ENCODE results near the gene FLRT1.

FLRT1 gene

GRCh38 chr11:64035576-64035975, at the start of gene FLRT1:
Gene FLRT1 (plus strand): TSS chr11:64035931. CDS start chr11:64116268, 80,337 bp downstream.
- DNase-seq (ENCODE audit: low read depth), result no peak

DNA sequence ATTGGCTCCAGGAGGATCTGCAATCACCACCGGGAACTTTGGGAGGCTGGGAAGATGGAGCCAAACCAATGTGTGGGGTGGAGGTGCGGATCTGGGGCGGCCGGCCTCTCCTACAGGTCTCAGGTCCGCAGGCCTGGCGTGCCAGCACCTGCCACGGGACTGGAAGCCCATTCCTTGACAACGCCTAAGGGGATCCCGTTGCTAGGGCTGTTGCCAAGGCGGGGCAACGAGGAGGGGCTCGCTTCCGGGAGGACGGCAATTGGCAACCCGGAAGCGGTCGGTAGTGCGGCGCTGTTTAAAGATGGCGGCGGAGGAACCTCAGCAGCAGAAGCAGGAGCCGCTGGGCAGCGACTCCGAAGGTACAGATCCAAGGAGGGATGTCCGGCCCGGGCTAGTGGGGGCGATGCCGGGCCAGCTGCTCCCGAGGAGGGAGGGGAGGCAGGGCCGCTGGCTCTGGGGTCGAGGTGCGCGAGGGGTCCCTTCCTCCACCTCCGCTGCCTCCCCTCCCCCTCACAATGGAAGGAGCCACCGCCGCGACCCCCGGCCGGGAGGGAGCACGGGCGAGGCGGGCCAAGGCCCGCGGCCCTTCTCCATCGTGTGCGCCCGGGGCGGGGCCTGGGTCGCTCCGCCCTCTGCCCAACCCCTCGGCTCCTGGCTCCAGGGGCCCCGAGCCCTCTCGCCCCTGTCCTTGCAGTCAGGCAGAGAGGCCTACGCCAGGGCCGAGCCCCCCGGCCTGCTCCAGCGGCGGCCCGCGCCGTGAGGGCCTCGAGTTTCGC, 49.4 kb upstream of the FLRT1 start, which contains the start of gene OTUB1:
Gene OTUB1 (plus strand): TSS at position 283 of the 776 bp plus-strand sequence. CDS start 19 bp downstream, at position 302.
- peak; percentile 76 for DNase-seq (ENCODE audit: low read depth)

DNA sequence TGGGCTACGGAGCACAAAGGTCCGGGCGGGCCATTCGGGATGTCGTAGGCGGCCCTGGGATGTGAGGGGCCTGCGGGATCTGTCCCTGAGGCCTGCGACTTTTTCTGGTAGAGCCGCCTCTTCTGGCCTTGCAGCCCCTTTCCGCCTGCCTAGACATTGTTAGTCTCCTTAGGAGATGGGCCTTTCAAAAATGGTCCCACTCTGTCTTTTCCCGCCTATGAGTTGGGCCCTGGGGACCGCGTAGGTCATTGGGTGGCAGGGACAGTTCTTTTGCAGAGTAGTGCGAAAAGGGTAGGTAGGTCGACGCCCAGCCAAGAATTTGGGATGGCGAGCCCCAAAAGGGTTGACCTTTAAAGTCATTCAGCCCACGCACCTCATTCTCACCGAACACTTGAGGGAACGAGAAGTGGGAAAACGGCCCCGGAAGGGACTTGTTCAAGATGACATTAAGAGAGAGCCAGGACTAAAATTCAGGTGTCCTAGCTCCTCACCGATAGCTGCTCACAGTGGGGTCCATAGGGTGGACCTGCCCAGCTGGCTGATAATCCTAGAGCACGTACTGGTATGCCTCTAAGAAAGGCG, 48.7 kb upstream of the FLRT1 start:
- no peak for DNase-seq (ENCODE audit: low read depth)

- no peak for DNase-seq (ENCODE audit: low read depth)
Observed at GRCh38 chr11:63991558-63991957, 44.2 kb upstream of the FLRT1 start.

GRCh38 chr11:63993100-63993499, 42.6 kb upstream of the FLRT1 start:
- no peak for DNase-seq (ENCODE audit: low read depth)

DNA sequence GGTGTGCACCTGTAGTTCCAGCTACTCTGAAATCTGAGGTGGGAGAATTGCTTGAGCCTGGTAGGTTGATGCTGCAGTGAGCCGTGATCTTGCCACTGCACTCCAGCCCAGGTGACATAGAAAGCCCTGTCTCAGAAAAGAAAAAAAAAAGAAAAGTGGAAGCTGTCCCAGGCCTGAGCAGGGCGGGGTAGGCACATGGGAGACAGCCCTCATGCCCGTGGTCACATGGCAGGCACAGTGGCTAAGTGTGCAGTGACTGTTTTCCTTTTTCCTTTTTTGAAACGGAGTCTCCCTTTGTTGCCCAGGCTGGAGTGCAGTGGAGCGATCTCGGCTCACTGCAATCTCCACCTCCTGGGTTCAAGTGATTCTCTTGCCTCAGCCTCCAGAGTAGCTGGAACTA, 41.7 kb upstream of the FLRT1 start:
- no peak for DNase-seq (ENCODE audit: low read depth)

DNA sequence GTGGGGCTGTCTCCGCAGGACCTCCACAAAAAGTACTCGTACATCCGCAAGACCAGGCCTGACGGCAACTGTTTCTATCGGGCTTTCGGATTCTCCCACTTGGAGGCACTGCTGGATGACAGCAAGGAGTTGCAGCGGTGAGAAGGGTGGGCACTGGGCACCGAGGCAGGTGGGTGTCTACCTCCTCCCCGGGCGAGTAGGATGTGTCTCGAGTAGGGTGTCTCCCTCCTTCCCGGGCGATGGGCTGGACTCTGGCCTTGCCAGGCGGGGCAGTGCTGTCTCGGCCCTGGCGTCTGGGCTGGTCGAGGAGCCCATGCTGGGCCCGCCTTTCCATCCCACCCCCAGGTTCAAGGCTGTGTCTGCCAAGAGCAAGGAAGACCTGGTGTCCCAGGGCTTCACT, 39.2 kb upstream of the FLRT1 start:
- no peak for DNase-seq (ENCODE audit: low read depth)

DNA sequence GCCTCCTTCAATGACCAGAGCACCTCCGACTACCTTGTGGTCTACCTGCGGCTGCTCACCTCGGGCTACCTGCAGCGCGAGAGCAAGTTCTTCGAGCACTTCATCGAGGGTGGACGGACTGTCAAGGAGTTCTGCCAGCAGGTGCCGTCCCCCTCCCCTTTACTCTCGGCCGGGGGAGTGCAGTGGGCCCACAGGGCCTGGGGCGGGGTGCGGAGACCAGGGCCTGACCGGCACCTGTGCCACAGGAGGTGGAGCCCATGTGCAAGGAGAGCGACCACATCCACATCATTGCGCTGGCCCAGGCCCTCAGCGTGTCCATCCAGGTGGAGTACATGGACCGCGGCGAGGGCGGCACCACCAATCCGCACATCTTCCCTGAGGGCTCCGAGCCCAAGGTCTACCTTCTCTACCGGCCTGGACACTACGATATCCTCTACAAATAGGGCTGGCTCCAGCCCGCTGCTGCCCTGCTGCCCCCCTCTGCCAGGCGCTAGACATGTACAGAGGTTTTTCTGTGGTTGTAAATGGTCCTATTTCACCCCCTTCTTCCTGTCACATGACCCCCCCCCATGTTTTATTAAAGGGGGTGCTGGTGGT, 38.5 kb upstream of the FLRT1 start:
- DNase-seq (ENCODE audit: low read depth), result no peak

DNA sequence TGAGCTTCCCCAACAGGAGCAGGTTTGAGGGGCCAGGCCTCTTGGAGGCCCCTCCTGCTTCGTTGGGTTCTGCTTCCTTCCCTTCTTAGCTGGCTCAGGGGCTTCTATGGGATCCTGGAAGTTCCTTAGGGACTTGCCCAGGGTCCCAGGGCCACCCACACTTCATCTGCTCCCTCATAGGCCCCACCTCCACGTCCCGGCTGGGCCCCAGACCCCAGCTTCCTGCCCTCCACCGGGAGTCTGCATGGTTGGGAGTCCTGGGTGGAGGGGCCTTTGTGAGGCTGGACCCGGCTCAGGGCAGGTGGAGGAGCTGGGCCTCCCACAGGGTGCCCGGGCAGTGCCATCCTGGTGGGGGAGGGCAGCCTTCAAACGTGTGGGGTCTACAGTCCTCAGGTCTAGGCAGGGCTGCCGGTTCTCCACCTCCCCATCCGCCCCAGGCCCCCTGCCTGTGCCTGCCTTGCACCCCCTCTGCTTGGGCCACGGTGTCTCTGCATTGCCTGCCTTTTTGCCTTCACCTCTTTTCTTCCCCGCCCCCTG, 37.9 kb upstream of the FLRT1 start:
- no peak for DNase-seq (ENCODE audit: low read depth)

DNA sequence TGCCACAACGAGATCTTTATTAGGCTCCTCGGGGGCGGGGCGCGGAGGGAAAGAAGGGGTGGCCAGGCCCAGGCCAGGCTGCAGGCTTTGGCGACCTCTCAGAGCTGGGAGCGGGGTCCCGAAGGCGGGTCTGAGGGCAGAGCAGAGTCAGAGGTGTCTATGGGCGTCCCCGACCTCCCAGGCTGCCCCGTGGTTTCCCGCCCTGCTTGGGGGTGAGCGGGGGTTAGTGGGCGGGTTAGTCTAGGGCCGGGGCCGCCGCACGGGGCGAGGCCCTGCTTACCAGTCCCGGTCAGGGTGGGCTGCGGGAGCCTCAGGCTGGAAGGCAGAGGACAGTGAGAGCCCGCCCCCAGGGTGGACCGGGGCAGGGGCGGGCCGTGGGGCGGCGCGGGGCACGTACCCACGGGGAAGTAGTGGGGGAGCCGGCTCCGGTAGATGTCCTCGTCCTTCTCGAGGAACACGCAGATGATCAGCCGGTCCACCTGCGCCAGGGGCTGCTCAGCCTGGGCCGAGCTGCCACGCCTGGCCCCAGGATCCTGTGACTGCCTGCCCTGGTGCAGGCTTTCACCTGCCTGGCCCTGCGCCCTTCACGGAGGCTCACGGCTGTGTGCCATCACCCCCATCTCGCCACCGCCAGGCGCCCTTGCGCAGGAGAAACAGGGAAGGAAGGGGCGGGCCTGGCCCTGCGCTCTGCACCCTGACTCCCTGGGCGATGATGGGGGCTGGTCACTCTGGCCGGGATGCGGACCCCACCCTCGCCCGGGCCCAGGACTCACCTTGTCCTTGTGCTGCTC, 37.0 kb upstream of the FLRT1 start:
- no peak for DNase-seq (ENCODE audit: low read depth)

DNA sequence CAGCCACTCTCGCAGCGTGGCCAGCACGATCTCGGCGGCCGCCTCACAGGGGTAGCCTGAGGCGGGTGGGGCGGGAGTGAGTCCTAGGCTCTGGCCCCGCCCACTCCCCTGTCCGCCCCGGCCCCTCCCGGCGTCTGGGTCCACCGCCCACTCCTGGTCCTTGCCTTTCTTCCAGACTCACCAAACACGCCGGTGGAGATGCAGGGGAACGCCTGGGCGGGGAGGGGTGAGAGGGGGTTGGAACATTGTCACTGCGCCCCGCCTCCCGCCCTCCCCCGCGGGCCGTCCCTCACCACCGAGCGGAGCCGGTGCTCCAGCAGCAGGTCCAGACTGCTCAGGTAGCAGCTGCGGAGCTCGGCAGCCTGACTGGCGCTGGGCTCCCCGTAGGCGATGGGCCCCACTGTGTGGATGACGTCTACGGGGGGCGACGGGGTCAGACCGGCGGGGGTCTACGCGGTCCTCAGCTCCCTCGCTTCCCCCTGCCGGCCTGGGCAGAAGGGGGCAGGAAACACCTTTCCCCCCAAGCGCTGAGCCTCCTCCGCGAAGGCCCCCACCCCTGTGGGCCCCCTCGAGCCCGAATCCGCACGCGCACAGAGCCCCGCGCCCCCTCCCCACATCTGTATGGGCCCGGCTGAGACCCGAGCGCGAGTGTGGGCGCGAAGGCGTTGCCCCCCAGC, 36.2 kb upstream of the FLRT1 start:
- no peak for DNase-seq (ENCODE audit: low read depth)

- peak; percentile 33 for DNase-seq (ENCODE audit: low read depth)
Observed at GRCh38 chr11:64000026-64000739, 35.5 kb upstream of the FLRT1 start.

DNA sequence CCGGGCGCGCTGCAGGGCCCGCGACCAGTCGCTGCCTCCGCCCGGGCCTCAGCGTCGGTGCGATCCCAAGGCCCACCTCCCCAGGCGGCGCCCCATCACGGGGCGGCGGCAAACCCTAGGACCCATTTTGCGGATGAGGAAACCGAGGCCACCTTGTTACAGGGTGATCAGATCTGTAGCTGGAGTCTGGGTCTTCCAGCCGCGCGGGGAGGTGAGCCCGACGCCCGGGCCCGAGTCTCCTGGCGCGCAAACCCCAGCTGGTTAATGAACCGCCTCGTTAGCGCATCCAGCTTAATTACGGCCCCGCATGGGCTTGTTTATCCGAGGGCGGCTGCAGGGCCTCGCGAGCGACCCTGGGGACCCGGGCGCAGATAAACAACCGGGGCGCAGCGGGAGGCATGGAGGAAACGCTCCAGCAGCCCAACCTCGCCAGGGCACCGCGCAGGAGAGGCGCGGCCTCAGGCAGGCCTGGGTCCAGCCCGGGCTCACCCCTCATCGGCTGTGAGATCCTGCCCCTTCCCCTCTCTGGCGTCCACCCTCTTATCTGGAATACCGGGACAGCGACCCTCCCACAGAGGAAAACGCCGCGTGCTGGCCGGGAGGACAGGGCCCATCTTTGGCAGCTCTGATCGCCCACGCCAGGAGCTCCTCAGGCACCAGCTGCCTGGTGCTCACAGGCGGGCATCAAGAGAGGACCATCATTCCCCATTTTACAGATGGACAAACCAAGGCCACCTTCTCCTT, 34.8 kb upstream of the FLRT1 start:
- no peak for DNase-seq (ENCODE audit: low read depth)

DNA sequence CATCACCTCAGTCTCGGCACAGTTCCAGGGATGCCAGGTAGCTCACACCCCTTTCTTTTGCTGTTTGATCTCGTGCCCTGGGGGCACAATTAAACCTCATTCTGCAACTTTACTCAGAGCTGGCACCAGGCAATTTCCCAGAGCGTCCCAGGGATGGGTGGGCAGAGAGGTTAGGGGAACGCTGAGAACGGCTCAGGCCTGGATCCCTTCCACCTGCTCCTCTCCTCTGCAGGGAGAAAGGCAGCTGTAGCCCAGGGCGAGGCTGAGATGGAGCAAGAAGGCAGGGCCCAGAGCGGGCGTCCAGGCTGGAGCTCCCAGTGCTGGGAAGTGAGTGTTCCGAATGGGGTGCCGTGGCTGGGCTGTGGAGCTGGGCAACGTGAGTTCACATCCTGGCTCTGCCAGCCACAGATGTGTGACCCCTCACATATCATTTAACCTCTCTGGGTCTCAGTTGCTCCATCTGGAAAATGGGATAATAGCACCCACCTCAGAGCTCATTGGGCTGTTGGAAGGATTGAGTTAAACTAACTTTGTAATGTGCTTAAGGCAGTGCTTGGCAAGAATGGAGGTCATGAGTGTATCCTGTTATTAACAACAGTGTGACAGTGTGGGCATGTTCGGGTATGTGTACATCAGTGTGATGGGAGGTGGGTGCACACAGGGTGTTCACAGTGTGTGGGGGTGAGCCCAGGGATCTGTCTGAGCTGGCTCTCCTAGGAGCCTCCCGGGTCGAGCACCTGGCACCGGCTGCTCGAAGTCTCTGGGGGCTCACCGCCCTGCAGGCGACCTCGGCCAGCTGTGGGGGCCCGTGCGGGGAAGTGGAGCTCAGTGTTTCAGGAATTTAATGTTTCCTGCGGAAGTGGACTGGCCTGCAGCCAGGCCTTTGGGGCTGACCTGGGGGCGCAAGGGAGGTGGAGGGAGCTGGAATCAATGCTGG, 34.0 kb upstream of the FLRT1 start:
- DNase-seq (ENCODE audit: low read depth), result no peak

DNA sequence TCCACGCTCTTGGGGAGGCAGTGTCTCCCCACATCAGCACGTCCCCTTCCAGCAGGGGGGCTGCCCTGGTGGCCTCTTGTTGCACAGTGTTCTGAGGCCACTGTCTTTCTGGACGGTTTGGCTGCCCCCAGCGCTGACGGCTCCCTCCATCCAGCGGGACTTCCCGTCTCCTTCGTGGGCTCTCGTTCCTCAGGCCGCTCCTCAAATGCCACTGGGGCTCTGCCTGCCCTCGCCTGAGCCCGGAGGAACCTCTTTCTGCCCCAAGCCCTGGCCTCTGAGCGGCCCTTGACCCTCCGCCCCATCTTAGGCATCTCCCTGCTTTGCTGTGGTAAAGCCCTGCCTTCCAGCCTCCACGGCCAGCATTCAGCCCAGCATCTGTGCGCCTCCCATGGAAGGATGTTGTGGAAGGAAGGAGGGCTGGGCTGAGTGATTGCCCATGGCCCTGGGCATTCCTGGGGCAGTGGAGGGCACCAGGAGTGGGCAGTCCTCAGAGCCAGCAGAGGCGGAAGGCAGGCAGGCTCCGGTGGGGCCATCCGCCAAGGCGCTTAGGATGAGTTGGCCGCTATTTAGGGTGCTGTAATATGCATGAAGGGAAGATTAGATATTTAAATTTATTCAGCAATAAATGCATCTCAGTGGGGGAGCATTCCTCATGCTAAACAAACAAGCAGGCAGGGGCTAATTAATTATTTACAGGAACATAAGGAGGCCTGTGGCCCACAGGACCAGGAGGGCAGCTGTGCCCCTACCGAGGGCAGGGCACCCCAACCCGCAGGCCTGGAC, 31.7 kb upstream of the FLRT1 start:
- no peak for DNase-seq (ENCODE audit: low read depth)

- no peak for DNase-seq (ENCODE audit: low read depth)
Observed at GRCh38 chr11:64004590-64004984, 31.1 kb upstream of the FLRT1 start.

DNA sequence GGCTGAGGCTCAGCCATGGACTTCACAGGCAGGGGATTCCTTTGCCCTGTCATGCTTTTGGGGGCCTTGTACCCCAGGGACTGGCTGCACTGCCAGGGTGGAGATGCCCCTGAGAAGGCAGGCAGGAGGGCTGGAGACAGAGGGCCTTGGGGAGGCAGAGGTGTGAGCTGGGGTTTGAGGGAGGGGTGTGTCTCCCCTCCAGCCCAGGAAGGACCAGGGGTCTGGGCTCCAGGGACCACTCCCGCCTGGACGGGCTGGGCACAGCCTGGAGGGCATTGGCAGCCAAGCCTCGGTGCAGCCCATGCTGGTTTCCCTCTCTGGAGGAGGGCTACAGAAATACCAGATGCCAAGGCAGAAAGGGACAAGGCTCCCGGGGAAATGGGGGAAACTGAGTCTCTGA, 30.0 kb upstream of the FLRT1 start:
- DNase-seq (ENCODE audit: low read depth), result no peak

DNA sequence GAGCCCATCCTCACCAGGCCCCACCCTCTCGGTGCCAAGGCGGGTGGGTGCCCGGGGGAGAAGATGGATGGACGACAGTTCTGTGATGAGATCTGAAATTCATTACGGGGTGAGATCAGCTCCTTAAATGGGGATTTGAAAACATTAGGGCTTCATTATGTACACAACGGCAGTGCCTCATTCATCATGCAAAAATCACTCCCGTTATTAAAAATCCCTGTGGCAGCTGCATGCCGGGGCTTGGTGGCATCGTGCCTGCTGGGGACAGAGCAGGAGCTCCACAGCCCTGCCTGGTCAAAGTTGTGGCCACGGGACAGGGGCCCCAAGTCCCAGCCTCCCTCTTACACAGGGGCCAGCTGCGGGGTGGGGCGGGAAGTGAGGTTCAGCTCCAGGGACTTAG, 29.3 kb upstream of the FLRT1 start:
- DNase-seq (ENCODE audit: low read depth), result no peak

Measured in stromal cell of bone marrow (primary cell).